HG03378 (cell line): ENCODE results near the gene GNA15.
"Not testable (repeated sequence)": the region's sequence is repeated elsewhere in the genome, so short reads cannot be mapped to it uniquely, and the experiment has no call there.

Source experiments
- ATAC-seq: cut with Tn5 transposase; IDR thresholded peaks from one replicate; pipeline ENCODE4 v1.9.1; 2021; ENCODE audit warnings: mild to moderate bottlenecking, moderate library complexity; ENCODE audit not compliant: unreplicated experiment

The GNA15 gene

DNA sequence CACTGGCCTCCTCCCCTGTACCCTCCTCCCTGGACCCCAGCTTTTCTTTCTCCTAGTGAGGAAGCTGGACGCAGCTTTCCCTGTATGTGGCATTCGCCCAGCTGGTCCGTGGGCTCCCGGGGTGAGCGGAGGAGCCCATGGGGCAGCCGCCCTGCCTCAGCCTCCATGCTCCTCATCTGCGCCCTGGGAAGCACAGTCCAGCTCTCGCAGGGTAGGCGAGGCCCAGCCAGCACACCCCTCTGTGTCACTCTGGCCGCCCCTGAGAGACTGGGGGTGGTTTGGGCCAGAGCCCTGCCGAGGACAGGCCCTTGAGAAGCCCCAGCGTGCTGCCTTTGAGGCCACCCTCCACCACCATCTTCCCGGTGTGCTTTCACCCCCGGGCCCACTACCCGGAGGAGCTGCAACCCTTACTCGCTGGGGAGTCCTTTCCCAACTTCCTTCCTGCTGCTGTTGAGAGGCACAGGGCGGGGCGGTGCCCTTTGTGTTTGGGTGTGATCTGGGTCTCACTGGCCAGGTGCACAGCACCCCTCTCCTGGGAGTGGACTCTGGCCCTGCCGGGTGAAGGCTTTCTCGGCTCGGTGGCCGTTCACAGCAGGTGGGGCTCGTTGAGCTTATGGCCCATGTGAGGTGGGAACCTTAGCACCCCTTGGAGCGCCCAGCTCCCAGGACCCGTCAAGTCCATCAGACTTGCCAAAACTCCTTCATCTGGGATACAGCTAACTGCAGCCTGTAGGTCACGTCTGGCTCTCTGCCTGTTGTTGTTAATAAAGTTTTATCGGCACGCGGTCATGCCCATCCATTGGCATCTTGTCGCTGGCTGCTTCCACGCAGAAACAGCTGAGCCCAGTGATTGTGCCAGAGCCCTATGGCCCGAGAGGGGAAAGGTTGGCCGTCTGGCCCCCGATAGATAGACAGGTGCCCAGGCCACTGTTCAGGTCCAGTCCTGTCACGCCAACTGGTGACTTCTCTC is 53.1 kb downstream of the GNA15 start:
- no peak for ATAC-seq

DNA sequence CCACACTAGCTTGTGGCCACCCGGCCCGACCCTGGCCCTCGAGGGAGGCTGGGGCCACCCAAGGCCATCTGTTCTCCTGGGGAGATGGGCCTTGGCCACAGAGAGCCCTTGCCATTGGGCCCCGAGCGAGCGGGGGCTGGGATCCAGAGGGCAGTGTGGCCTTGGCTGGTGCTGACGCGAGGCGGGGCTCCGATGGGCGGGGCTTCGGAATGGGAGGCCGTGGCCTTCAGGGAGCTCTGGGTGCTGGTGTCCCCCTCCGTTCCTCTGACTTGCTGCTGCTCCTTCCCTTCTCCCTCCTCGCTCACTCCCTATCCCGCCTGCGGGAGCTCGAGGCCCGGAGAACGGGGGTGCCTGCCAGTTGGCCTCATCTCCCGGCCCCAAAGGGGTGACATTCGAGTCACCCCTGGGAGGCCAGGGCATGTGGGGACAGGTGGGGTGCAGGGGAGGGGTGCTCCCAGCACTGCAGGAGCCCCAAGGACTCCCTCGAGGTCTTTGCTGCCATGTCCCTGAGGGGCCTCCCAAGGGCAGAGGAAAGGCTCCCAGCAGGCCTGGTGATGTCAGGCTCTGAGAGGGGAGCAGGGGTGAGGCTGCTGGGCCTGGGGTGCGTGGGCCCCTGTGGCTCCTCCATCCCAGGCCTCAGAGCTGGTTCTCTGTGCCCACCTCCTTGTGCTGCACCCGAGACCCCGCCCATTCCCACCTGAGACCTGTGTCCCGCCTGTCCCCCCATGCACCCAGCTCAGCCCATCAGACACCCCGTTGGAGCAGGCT is 54.1 kb downstream of the GNA15 start:
- ATAC-seq, result no peak

DNA sequence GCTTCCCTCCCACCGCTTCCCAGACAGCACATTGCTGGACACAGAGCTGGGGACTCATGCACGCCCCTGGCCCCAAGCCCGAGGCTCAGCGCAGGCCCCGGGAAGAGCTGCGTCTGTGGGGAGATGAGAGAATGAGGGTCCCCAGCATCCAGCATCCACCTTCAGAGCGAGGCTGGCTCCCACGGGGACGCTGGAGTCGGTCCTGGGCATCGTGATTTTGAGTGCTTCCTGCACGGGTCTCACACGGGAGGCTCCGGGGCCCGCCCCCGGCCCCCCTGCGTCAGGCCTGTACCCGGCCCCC is 54.6 kb downstream of the GNA15 start:
- ATAC-seq, result no peak

DNA sequence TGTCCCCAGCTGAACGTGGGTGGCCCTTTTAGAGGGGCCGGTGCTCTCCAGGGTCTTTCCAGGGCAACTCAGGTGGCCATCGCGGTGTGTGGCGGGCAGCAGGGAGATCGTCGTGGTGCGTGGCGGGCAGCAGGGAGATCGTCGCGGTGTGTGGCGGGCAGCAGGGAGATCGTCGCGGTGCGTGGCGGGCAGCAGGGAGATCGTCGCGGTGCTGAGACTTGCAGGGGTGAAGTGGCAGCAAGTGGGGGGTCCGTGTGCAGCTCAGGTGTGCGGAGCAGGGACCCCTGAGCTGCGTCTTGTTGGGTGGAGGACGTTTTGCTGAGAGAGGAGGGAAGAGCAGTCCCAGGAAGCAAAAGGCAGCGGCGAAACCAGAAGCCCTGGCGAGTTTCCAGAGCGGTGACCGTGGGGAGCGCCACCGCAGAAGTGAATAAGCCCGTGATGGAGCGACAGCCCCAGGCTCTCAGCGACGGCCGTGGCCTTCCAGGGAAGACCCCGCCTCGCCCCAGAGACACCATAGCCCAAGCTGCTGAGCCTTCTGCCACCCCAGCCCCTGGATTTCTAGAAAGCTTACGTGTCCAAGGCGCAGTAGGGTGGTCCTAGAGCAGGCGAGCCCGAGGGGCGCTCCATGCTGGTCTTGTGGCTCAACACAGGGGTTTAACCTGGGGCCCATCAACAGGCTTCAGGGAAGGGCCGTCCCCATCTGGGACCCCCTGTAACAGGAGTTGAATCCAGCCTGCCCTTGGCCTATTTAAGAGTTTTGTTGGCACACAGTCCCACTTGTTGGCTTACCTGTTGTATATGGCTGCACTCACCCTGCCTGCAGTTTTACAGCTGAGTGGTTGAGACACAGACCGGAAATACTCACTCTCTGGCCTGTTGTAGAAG is 55.3 kb downstream of the GNA15 start:
- no peak for ATAC-seq

DNA sequence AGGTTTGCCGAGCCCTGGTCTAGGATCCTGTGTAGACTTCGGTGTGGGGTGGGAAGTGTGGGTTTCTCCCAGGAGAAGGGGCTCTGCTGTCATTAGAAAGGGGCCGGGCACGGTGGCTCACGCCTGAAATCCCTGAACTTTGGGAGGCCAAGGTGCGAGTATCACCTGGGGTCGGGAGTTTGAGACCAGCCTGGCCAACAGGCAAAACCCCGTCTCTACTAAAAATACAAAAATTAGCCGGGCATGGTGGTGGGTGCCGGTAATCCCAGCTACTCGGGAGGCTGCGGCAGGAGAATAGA is 55.9 kb downstream of the GNA15 start:
- ATAC-seq, result not testable (repeated sequence)

DNA sequence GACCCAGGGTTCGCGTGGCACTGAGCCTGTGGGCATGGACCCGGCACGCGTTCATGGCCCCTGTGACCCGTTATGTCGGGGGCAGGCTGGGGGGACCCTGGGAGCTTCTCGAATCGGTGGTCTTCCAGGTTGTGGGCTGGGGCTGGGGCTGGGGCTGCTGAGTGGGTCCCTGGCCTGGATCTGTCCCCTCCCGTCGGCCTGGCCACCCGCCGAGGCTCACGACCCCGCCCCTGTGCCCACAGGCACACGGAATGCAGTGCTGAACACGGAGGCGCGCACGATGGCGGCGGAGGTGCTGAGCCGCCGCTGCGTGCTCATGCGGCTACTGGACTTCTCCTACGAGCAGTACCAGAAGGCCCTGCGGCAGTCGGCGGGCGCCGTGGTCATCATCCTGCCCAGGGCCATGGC is 56.4 kb downstream of the GNA15 start:
- no peak for ATAC-seq

DNA sequence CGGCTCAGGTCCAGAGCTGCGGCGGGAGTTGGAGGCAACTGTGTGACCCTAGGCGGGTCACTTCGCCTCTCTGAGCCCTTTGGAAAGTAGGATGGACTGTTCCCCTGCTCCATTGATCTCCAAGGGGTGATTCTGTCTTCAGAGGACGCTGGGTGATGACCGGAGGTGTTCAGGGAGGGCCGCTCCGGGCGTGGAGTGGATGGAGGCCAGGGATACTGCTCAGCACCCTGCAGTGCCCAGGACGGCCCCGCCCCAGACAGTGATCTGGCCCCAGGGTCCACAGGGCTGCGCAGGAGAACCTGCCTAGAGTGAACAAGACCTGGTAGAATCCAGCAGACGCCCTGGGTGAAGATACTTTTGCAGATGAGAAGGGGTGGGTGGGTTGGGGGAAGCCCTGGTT is 56.9 kb downstream of the GNA15 start:
- ATAC-seq, result no peak

DNA sequence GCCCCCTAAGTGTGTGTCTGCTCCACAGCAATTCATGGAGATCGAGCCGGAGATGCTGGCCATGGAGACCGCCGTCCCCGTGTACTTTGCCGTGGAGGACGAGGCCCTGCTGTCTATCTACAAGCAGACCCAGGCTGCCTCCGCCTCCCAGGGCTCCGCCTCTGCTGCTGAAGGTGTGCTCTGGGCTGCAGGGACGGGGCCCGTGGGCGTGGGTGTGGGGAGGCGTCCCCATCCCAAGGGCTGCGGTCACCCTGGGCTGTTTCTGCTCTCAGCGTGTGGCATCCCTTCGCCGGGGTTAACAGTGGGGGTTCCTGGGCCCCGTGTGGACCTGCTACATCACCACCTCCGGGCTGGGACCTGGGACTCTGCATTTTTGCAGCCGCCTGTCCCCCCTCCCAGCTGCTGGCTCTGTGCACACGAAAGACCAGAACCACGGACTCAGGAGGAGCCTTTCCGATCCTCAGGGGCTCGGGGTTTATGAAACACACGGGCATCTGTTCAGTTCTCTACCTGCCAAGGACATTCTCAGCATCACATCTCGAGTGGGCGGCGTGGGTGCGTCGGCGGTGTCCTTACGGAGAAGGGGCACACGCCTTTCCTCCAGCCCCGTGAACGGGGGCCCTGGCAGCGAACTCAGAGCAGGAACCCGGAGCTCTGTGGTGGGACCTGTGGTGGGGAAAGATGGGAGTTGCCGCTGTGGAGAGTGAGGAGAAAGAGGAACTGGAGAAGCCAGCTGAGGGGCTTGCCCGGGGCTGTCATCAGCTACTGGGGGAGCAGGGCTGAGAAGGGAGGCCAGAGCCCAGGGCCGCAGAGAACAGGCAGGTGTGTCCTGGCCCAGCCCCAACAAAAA is 57.6 kb downstream of the GNA15 start:
- ATAC-seq, result no peak

DNA sequence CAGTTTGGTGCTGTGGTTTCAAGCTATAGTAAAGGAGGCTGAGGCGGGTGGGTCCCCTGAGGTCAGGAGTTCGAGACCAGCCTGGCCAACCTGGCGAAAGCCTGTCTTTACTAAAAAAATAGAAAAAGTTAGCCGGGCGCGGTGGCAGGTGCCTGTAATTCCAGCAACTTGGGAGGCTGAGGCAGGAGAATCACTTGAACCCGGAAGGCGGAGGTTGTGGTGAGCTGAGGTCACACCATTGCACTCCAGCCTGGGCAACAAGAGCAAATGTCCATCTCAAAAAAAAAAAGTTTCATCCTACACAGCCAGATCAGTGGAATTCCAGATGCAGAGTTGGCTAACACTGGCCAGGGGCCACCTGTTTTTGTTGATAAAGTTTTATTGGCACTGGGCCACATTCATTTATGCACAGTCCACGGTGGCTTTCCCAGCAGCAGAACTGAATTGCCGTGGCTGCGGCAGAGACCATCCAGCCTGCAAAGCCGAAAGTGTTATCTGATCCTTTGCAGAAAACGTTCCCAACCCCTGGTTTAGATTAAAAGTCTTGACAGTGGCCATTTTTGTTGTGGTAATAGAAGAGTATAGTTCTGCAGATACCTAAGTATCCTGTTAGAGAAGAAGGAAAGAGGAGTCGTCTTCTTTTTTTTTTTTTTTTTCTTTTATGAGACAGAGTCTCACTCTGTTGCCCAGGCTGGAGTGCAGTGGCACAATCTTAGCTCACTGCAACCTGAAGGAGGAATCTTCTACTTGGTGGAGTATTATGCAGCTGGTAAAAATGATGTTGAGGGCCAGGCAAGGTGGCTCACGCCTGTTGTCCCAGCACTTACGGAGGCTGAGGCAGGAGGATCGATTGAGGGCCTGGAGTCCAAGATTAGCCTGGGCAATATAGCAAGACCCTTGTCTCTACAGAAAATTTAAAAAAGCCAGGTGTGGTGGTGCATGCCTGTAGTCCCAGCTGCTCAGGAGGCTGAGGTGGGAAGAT is 58.6 kb downstream of the GNA15 start:
- ATAC-seq, result no peak

DNA sequence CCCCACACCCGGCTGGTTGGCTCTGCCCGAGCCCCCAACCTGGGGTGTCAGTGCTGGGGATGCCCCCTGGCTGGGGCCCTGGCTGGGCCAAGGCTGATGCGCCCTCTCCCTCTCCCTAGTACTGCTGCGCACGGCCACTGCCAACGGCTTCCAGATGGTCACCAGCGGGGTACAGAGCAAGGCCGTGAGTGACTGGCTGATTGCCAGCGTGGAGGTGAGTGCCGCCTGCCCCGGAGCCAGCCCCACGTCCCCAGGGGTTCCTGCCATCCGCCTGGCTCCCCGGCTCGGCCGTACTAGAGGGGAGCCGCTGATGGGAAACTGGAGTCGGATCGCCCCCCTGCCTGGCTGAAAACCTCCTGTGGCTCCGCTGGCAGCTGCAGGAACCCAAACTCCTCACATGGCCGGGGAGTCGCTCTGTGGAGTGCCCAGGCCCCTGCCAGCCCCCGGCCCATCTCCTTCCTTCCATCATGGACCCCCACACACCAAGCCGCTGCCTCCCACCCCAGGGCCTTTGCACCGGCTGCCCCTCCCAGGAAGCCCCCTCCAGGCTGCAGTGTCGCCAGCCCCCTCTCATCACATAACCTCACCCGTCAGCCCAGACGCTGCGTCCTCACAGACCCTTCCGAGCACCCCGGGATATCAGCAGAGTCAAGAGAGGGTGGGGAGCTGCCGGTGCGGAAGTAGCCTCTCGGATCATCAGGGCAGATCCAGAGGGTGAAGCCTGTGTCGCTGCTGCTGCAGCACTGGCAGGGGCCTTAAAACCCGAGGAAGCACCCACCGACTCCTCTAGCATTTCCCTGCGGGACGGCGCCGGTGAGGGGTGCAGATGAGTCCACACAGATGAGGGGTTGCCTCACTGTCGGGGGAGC is 60.5 kb downstream of the GNA15 start:
- ATAC-seq, result no peak

DNA sequence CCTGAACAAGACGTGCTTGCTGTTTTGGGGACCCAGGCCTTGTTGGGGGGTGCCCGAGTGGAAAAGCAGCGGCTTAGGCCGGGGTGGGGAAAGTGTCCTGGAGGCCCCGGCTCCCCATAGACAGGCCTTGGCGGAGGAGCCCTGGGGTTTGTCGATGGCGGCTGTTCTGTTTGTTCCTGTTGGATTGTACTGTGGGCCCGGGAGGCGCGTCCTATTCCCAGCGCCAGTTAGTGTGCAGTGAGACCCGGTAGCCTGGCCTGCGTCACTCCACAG is 61.0 kb downstream of the GNA15 start:
- ATAC-seq, result no peak

DNA sequence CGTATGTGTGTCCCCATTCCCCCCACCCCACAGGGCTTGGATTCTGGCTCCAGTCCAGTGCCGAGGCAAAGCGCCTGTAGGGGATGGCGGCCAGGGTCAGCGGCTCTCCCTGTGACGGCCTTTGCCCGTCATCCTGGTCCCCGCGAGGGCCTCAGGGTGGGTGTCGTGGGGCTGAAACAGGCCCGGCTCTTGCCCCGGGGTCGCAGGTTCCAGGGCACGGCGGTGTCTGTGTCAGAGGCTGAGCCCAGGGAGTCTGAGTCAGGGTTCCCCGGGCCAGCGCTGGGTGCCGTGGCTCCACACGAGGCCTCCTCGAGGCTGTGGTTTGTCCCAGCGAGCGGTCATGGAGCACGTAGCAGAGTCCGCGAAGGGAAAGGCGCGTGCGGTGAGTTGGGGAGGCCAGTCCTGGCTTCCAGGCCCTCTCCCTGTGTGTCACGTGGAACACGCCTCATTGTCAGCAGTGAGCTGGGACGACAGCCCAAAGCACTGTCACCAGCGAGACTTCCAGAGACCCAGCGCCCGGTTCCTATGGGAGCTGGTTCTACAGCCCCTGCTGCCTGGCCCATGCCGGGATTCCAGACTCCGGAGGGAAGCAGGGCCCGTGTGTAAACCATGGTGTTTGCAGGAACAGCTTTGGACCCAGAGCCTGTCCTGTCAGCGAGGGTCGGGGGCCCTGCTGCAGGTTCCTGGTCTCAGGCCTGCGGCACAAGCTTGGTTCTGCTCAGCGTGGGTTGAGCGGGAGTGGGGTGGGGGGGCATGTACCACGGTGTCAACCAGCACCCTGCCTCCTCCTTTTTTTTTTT is 63.3 kb downstream of the GNA15 start:
- no peak for ATAC-seq

DNA sequence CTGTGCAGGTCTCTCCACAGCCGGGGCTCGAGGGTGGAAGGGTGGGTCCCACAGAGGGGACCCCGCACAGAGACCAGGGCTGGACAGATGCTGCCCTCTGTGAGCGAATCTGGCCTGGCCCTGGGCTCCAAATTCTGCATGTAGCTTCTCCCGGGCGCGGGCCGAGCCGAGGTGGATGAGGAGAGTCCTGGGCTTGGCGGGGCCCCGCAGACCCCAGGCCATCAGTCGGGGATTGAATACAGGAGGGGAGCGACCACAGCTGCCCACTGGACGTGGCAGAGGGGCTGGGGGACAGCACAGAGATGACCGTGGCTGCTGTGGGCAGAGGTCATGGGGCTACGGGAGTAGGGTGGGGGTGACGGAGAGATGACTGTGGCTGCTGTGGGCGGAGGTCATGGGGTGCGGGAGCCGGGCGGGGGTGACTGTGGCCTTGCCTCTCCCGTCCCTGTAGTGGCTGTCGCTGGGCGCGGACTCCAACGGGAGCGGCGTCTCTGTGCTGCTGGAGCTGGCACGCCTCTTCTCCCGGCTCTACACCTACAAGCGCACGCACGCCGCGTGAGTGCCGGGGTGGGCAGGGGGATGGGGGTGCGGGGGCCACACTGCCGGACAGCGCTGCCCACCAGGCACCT is 65.4 kb downstream of the GNA15 start:
- ATAC-seq, result no peak

DNA sequence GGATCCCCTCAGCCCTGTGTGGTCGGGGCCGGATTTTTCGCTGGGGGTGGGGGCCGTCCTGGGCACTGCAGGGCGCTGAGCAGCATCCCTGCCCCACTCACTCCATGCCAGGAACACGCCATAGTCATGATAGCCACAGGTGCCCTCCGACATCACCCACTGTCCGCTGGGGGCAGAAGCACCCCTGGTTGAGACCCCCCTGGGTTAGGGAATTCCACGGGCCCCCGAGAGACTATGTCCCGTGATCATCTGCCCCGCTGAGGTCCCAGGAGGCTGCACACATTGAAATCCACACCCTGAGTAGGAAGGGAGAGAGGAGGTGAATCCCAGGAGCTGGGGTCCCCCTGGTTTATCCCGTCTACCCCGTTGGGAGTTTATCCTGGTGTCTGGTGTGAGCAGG is 66.1 kb downstream of the GNA15 start:
- no peak for ATAC-seq

DNA sequence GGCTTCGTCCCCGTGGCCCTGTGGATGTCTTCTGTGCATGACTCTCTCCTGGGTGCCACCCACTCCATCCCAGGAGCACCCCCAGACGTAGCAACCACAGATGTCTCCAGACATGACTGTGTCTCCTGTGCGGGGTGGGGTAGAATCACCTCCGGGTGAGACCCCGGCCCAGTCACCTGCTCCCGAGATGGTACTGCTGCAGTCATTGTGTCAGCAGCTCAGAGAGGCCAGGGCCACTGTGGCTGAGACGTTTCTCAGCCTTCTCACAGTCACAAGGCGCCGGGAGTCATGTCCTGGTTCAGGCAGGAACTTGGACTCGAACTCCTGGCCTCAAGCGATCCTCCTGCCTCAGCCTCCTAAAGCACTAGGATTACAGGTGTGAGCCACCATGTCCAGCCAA is 66.5 kb downstream of the GNA15 start:
- no peak for ATAC-seq

DNA sequence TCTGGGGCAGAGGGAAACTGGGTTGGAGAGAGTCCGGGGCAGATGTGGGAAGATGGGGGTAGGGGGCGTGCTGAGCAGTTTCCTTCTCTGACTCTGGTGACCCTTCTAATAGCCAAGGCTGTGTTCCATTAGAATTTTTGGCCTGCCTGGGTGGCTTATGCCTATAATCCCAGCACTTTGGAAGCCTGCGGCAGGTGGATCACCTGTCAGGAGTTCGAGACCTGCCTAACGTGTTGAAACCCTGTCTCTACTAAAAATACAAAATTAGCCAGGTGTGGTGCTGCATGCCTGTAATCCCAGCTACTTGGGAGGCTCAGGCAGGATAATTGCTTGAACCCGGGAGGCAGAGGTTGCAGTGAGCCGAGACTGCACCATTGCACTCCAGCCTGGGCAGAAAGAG is 67.1 kb downstream of the GNA15 start:
- not testable (repeated sequence) for ATAC-seq
